ENCODE measurements around the gene NBPF20. TPM values are rescaled to one million over a fixed set of nuclear protein-coding genes. Genes with fewer than 3 reads are reported as not detected.
"Not testable (repeated sequence)": the region's sequence is repeated elsewhere in the genome, so short reads cannot be mapped to it uniquely, and the experiment has no call there.

The NBPF20 gene, protein sequence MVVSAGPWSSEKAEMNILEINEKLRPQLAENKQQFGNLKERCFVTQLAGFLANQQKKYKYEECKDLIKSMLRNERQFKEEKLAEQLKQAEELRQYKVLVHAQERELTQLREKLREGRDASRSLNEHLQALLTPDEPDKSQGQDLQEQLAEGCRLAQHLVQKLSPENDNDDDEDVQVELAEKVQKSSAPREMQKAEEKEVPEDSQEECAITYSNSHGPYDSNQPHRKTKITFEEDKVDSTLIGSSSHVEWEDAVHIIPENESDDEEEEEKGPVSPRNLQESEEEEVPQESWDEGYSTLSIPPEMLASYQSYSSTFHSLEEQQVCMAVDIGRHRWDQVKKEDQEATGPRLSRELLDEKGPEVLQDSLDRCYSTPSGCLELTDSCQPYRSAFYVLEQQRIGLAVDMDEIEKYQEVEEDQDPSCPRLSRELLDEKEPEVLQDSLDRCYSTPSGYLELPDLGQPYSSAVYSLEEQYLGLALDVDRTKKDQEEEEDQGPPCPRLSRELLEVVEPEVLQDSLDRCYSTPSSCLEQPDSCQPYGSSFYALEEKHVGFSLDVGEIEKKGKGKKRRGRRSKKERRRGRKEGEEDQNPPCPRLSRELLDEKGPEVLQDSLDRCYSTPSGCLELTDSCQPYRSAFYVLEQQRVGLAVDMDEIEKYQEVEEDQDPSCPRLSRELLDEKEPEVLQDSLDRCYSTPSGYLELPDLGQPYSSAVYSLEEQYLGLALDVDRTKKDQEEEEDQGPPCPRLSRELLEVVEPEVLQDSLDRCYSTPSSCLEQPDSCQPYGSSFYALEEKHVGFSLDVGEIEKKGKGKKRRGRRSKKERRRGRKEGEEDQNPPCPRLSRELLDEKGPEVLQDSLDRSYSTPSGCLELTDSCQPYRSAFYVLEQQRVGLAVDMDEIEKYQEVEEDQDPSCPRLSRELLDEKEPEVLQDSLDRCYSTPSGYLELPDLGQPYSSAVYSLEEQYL (N-terminal part only)
- total RNA-seq: 5.5 and 6.1 TPM in 2 replicates
- long read RNA-seq, partial matches to known transcripts: 7 of 22 reads
- long read RNA-seq, other reads (novel, unspliced or antisense): 15 of 22 reads

DNA sequence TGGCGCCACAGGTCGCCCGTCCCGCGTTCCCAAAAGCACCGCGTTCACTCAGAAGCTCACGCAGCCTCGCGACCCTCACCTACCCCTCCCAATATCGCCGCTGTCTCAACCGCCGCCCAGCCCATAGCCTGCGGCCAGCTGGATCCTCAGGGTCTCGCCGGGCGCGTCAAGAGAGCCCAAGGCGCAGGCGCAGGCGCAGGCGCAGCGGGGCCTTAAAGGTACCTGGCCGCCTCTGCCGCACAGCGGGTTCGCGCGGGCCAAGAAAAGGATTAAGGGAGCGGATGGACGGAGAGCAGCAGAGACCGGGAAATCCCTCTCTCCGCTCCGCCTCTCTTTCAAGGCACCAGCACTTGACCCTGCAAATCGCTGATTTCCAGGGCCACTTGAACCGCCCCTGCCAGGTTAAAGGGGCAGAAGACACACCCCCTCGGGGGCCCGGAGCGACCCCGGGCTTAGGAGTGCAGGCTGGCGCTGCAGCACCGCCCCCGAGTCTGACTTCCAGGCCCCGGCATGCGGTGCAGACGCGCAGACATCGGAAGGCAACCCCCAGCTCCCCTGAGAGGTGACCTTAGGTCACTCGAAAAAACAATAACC lies at the start of gene NBPF20:
Gene NBPF20 (minus strand): TSS at position 168 of the 594 bp plus-strand sequence. CDS start 20,331 bp downstream, outside the sequence.
- H3K27me3 Mint-ChIP-seq: peaks cover 38% of the 10 kb centered on the region

DNA sequence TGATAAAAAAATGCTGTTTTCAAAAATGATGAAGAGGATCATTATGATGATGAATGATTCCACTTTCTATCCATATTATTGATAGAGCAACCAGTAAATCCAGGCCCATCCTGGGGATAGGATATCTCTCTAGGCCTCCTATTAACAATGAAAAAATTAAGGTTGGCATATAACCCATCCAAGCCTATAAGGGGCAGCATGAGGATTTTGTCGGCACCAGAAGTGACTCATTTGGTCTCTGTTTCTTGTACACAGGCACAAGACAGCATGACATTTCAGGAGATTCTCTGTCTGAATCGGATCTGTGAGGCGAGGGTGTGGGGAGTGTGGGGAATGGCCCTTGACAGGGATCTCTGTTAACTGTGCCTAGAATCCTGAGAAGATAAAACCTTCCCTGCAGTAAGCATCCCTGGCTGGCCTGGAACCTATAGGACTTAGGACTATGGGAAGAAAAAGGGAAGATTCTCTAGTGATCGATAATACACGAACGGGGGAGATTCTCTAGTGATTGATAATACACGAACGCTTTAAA lies 49.5 kb upstream of the NBPF20 start:
- not testable (repeated sequence) for H3K9me3 Mint-ChIP-seq (ENCODE audit: low read depth); DNase-seq (ENCODE audit: low spot score, unreplicated experiment); H3K36me3 Mint-ChIP-seq (ENCODE audit: insufficient read depth); H3K27ac Mint-ChIP-seq; H3K4me1 Mint-ChIP-seq (ENCODE audit: low read depth); H3K4me3 Mint-ChIP-seq (ENCODE audit: low read depth)
- H3K27me3 Mint-ChIP-seq: peaks cover 20% of the 10 kb centered on the region

More for the DNA sequence above, at the start of gene NBPF20:
- H3K27ac Mint-ChIP-seq: peak within 1 kb of the TSS; percentile 87
- H3K4me1 Mint-ChIP-seq (ENCODE audit: low read depth): peaks cover 9% of the 10 kb centered on the region
- TF ChIP-seq, protein P1, sequence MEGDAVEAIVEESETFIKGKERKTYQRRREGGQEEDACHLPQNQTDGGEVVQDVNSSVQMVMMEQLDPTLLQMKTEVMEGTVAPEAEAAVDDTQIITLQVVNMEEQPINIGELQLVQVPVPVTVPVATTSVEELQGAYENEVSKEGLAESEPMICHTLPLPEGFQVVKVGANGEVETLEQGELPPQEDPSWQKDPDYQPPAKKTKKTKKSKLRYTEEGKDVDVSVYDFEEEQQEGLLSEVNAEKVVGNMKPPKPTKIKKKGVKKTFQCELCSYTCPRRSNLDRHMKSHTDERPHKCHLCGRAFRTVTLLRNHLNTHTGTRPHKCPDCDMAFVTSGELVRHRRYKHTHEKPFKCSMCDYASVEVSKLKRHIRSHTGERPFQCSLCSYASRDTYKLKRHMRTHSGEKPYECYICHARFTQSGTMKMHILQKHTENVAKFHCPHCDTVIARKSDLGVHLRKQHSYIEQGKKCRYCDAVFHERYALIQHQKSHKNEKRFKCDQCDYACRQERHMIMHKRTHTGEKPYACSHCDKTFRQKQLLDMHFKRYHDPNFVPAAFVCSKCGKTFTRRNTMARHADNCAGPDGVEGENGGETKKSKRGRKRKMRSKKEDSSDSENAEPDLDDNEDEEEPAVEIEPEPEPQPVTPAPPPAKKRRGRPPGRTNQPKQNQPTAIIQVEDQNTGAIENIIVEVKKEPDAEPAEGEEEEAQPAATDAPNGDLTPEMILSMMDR (IDR thresholded peaks at IDR 0.05; ENCODE audit: unreplicated experiment): no peak
- H3K4me3 Mint-ChIP-seq (ENCODE audit: low read depth): peak within 1 kb of the TSS; percentile 97
- DNase-seq (ENCODE audit: low spot score, unreplicated experiment): peak; percentile 84
- H3K9me3 Mint-ChIP-seq (ENCODE audit: low read depth): no peaks in the 10 kb centered on the region
- peaks cover 2% of the 10 kb centered on the region for H3K36me3 Mint-ChIP-seq (ENCODE audit: insufficient read depth)

DNA sequence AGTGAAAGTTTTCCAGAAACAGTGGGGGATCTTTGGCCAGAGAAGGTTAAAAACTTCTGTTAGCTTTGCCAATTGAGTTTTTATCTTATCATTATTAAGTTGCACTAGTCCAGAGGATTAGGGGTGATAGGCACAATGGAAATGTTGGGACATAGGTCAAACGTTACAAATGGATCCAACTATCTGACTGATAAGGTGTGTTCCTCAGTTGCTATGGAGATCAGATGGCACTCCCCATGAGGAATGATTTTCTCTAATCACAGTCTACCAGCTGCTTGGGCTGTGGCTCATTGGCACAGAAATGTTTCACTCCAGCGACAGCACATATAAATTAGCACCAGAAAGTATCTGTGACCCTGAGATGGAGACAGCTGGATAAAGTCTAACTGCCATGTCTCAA lies 47.3 kb upstream of the NBPF20 start:
- H3K4me1 Mint-ChIP-seq (ENCODE audit: low read depth); DNase-seq (ENCODE audit: low spot score, unreplicated experiment); H3K27ac Mint-ChIP-seq; H3K4me3 Mint-ChIP-seq (ENCODE audit: low read depth); H3K9me3 Mint-ChIP-seq (ENCODE audit: low read depth); H3K36me3 Mint-ChIP-seq (ENCODE audit: insufficient read depth): not testable (repeated sequence)
- H3K27me3 Mint-ChIP-seq: peaks cover 27% of the 10 kb centered on the region

DNA sequence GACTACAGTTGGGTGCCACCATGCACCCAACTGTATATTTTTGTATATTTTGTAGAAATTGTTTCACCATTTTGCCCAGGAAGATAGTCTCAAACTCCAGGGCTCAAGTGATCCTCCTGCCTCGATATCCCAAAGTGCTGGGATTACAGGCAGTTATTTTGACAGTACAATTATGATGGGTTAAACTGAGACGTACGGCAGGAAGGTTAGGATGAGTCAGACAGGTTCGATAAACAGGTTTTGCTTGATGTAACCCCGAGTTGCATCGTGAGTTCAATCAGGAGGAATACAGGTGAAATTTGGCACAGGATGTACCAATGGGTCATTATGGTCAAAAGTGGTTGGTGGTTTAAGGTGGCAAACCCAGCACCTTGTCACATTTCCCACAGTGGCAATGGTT lies 46.0 kb upstream of the NBPF20 start:
- not testable (repeated sequence) for H3K36me3 Mint-ChIP-seq (ENCODE audit: insufficient read depth); H3K4me1 Mint-ChIP-seq (ENCODE audit: low read depth); H3K4me3 Mint-ChIP-seq (ENCODE audit: low read depth); H3K27ac Mint-ChIP-seq; H3K9me3 Mint-ChIP-seq (ENCODE audit: low read depth); DNase-seq (ENCODE audit: low spot score, unreplicated experiment)
- peaks cover 27% of the 10 kb centered on the region for H3K27me3 Mint-ChIP-seq

DNA sequence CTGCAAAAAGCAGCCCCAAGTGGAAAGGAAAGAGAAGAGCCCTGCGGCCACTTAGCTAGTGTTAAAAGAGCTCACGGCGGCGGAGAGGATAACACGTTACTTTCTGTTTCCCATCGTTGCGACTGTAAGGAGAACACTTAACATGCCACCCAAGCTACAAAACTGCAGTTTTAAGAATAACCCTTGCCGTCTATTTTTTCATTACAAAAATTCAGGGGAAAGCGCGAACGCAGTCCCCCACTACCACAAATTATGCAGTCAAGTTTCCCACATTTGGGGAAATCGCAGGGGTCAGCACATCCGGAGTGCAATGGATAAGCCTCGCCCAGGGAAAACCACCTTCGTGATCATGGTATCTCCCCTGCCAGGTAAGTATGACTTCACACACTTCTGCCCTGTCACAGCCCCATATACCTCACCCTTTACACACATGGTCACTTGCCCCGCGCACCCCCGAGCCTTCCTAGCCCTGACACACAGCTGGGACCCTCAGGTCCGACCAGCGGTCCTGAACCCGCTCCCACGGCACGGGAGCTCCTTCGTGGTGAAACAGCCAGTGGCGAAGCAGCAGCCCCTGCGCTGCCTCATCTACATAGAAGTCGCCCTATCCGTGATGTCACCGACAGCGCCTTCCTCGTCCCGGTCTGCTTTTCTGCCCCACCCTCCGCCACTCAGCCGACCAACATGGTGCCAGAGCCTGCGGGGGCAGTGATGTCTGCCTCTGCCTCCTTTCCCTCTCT lies 40.2 kb upstream of the NBPF20 start:
- Mint-ChIP-seq H3K27me3 (peaks cover 32% of the 10 kb centered on the region), H3K4me3 (ENCODE audit: low read depth) (peak overlapping the region; percentile 64), H3K27ac (peak overlapping the region; percentile 97)
- H3K4me1 Mint-ChIP-seq (ENCODE audit: low read depth); DNase-seq (ENCODE audit: low spot score, unreplicated experiment); H3K9me3 Mint-ChIP-seq (ENCODE audit: low read depth); H3K36me3 Mint-ChIP-seq (ENCODE audit: insufficient read depth): not testable (repeated sequence)

DNA sequence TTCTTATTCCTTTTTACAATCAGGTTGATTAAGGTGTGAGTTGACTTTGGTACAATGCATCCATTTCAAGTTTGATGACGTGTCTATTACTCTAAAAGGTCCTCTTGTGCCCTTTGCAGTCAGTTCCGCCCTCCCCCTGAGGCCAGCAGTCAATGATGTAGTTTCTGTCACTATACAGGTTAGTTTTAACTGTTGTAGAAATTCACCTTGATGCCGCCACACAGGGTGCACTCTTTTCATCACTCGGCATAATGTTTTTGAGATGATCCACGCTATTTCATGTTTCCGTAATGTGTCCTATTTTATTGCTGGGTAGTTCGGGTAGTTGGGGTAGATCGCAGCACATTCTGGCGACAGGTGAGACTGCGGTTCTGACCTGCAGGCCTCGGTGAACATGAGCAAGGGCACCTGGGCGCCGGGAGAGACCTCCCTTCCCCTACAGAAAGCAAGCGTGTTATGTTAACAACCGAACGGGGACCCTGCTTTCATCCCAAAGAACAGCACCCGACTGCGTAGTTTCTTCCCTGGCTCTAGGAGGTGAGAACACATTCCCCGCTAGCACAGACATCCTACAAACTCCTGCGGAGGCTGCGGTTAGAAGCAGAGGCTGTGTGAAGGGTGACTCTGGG lies 39.4 kb upstream of the NBPF20 start:
- not testable (repeated sequence) for H3K4me1 Mint-ChIP-seq (ENCODE audit: low read depth); DNase-seq (ENCODE audit: low spot score, unreplicated experiment); H3K9me3 Mint-ChIP-seq (ENCODE audit: low read depth); H3K36me3 Mint-ChIP-seq (ENCODE audit: insufficient read depth)
- peaks cover 37% of the 10 kb centered on the region for H3K27me3 Mint-ChIP-seq
- peak overlapping the region; percentile 97 for H3K27ac Mint-ChIP-seq
- H3K4me3 Mint-ChIP-seq (ENCODE audit: low read depth): peak overlapping the region; percentile 64

DNA sequence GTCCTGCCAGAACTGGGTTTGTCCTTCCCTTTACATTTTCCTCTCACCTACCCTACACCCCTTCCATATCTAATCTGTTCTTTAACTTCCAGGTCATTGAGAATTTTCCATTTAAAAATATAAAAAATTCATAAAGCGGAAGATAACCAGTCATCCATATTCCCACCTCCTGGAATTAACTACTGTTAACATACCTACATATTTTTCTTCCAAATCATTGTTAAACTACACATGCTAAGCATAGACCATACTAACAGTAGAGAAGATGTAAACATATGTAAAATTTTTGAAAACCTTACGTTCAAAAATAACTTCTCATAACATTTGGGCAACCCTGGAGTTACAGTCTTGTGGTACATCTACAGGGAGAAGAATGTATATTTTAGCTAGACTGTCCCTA lies 38.6 kb upstream of the NBPF20 start:
- H3K27me3 Mint-ChIP-seq: peaks cover 38% of the 10 kb centered on the region
- DNase-seq (ENCODE audit: low spot score, unreplicated experiment); H3K9me3 Mint-ChIP-seq (ENCODE audit: low read depth); H3K4me3 Mint-ChIP-seq (ENCODE audit: low read depth); H3K4me1 Mint-ChIP-seq (ENCODE audit: low read depth); H3K36me3 Mint-ChIP-seq (ENCODE audit: insufficient read depth); H3K27ac Mint-ChIP-seq: not testable (repeated sequence)

DNA sequence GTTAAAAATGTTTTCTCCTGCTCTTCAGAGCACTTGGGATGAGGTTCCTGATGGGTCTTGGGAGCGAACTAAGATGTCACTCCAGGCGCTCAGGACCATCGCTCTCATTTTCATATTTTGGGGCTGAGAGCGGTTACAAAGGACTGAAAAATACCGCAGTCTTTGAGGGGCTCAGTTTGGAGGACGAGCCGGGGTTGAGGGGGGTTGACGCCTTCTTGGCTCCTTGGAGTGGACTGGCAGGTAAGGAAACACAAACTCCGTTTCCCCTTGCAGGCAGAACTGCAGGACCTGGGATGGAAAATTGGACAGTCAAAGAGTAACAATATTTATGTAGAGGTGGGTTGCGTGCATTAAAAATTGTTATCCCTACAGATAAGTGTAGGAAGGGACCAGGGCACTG lies 35.3 kb upstream of the NBPF20 start:
- H3K27me3 Mint-ChIP-seq: peaks cover 39% of the 10 kb centered on the region
- not testable (repeated sequence) for H3K27ac Mint-ChIP-seq; H3K36me3 Mint-ChIP-seq (ENCODE audit: insufficient read depth); H3K9me3 Mint-ChIP-seq (ENCODE audit: low read depth); DNase-seq (ENCODE audit: low spot score, unreplicated experiment); H3K4me3 Mint-ChIP-seq (ENCODE audit: low read depth); H3K4me1 Mint-ChIP-seq (ENCODE audit: low read depth)

DNA sequence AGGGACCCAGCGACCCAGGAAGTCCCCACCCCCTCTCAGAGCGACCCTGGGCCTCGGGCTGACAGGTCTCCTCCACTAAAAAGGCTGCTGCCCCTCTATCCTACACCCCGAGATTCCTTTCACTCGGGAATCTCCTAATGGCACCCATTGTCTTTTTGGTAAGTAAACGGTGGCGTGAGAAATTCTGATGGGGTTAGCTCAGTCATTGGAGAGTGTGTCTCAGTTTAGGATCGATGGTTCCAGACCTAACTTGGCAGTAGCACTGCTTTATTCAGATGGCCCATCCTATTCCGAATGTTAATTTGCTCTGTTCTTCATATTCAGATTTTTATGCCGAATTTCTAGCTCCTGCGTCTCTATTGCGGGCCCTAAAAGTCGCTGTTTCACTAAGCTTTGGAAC lies 34.6 kb upstream of the NBPF20 start:
- H3K9me3 Mint-ChIP-seq (ENCODE audit: low read depth); H3K27ac Mint-ChIP-seq; H3K4me1 Mint-ChIP-seq (ENCODE audit: low read depth); H3K4me3 Mint-ChIP-seq (ENCODE audit: low read depth); DNase-seq (ENCODE audit: low spot score, unreplicated experiment); H3K36me3 Mint-ChIP-seq (ENCODE audit: insufficient read depth): not testable (repeated sequence)
- peaks cover 38% of the 10 kb centered on the region for H3K27me3 Mint-ChIP-seq

DNA sequence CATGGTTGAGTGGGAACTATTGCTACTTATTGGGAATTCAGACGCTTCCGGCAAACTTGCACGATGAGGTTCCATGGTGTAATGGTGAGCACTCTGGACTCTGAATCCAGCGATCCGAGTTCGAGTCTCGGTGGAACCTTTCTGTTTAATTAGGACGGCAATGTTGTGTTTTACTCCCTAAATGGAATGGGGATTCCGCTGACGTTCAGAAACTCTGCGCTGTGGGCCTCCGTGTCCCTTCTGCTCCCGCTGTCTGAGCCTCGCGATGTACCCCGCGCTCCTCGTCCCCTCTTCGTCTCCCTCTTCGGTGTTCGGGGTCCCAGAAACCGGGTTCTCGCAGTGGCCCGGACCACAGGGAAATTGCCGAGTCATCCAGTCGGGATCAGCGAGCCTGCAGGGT lies 34.2 kb upstream of the NBPF20 start:
- DNase-seq (ENCODE audit: low spot score, unreplicated experiment); H3K36me3 Mint-ChIP-seq (ENCODE audit: insufficient read depth); H3K4me3 Mint-ChIP-seq (ENCODE audit: low read depth); H3K4me1 Mint-ChIP-seq (ENCODE audit: low read depth); H3K27ac Mint-ChIP-seq; H3K9me3 Mint-ChIP-seq (ENCODE audit: low read depth): not testable (repeated sequence)
- peaks cover 42% of the 10 kb centered on the region for H3K27me3 Mint-ChIP-seq
